ENCODE data around the gene THAP4. TPM values are rescaled to one million over a fixed set of nuclear protein-coding genes. Genes with fewer than 3 reads are reported as not detected.
A peak's percentile ranks its signal among the peaks of the same experiment; 100 is the strongest.

Gene THAP4
- total RNA-seq, 2 experiments from 2014 or later: 45.1 to 48.9 TPM

GRCh38 chr2:241673797-241674725, 37.1 kb upstream of the THAP4 start:
- Mint-ChIP-seq H3K36me3 (ENCODE audit: low read depth) (peaks cover 23% of the 10 kb centered on the region), H3K9me3 (no peaks in the 10 kb centered on the region), H3K4me3 (no peak overlapping the region), H3K4me1 (ENCODE audit: low read depth) (peaks cover 8% of the 10 kb centered on the region), H3K27ac (peak overlapping the region; percentile 53), H3K27me3 (no peaks in the 10 kb centered on the region)
- ChIA-PET CTCF (no interaction called here), POLR2A (interaction anchor here (0.5 to 1.7 kb wide), 4 partner anchors 13 to 241 kb away, joined by 3 to 7 read pairs (median 4); partner anchors contain the start of genes ATG4B, DTYMK and THAP4)
- ATAC-seq: no peak
- DNase-seq: no peak
- no peak for TF ChIP-seq CTCF (IDR thresholded peaks at IDR 0.05)
- intact Hi-C loops (cut with micrococcal nuclease): no loop called here

- no peak for TF ChIP-seq CTCF (IDR thresholded peaks at IDR 0.05)
- intact Hi-C loops (cut with micrococcal nuclease): no loop called here
- no peak overlapping the region for H3K4me3 Mint-ChIP-seq
- peaks cover 8% of the 10 kb centered on the region for H3K4me1 Mint-ChIP-seq (ENCODE audit: low read depth)
- H3K27me3 Mint-ChIP-seq: no peaks in the 10 kb centered on the region
- no peak for ATAC-seq
- H3K9me3 Mint-ChIP-seq: no peaks in the 10 kb centered on the region
- POLR2A ChIA-PET: interaction anchor here (0.7 to 1.7 kb wide), 2 partner anchors 36 to 240 kb away, joined by 3 to 7 read pairs; partner anchors contain the start of genes ATG4B and THAP4
- peak overlapping the region; percentile 20 for H3K27ac Mint-ChIP-seq
- H3K36me3 Mint-ChIP-seq (ENCODE audit: low read depth): peaks cover 23% of the 10 kb centered on the region
- DNase-seq: no peak
- CTCF ChIA-PET: no interaction called here
Measured at GRCh38 chr2:241673189-241673663, 36.3 kb upstream of the THAP4 start.

- peak; percentile 15 for DNase-seq
- intact Hi-C loops (cut with micrococcal nuclease): no loop called here
- H3K36me3 Mint-ChIP-seq (ENCODE audit: low read depth): peaks cover 25% of the 10 kb centered on the region
- ChIA-PET POLR2A (interaction anchor here (1.7 kb wide), 1 partner anchor 35 kb away, joined by 7 read pairs; the partner anchor contains the start of genes ATG4B and THAP4), CTCF (no interaction called here)
- H3K9me3 Mint-ChIP-seq: no peaks in the 10 kb centered on the region
- H3K4me3 Mint-ChIP-seq: no peak overlapping the region
- no peak for TF ChIP-seq CTCF (IDR thresholded peaks at IDR 0.05)
- H3K27ac Mint-ChIP-seq: peak overlapping the region; percentile 20
- ATAC-seq: no peak
- H3K4me1 Mint-ChIP-seq (ENCODE audit: low read depth): peaks cover 8% of the 10 kb centered on the region
- H3K27me3 Mint-ChIP-seq: no peaks in the 10 kb centered on the region
Measured at GRCh38 chr2:241672243-241673188, 35.6 kb upstream of the THAP4 start.

GRCh38 chr2:241671457-241672240, 34.7 kb upstream of the THAP4 start:
- no peak for TF ChIP-seq CTCF (IDR thresholded peaks at IDR 0.05)
- H3K4me3 Mint-ChIP-seq: no peak overlapping the region
- H3K36me3 Mint-ChIP-seq (ENCODE audit: low read depth): peaks cover 22% of the 10 kb centered on the region
- POLR2A ChIA-PET: interaction anchor here (1.9 to 2.3 kb wide), 3 partner anchors 8 to 30 kb away, joined by 5 to 10 read pairs (median 6); partner anchors contain the start of gene DTYMK
- peaks cover 8% of the 10 kb centered on the region for H3K4me1 Mint-ChIP-seq (ENCODE audit: low read depth)
- H3K27ac Mint-ChIP-seq: no peak overlapping the region
- CTCF ChIA-PET: no interaction called here
- no peaks in the 10 kb centered on the region for H3K27me3 Mint-ChIP-seq
- ATAC-seq (no peak), DNase-seq (no peak)
- H3K9me3 Mint-ChIP-seq: no peaks in the 10 kb centered on the region
- intact Hi-C loops (cut with micrococcal nuclease): no loop called here
